Right renal pelvis (tissue), 4 donors: ENCODE data around the gene RASGRP1. TPM values are rescaled to one million over a fixed set of nuclear protein-coding genes. Genes with fewer than 3 reads are reported as not detected.
"Not testable (repeated sequence)": the region's sequence is repeated elsewhere in the genome, so short reads cannot be mapped to it uniquely, and the experiment has no call there.

Experiments used
- DNase-seq, 4 donors: peaks; one replicate each; pipeline ENCODE4 v3.0.0-alpha.2; 2013; ENCODE audit warnings: low read depth in 4 of 4, low spot score in 3 of 4, missing footprints in 1 of 4
- polyA plus RNA-seq, 4 donors: library from polyadenylated mRNA; unstranded; fragments of 120-200 nt; gene quantifications; one replicate each; pipeline ENCODE4 v1.2.1, GENCODE V29; 2013; ENCODE audit not compliant: insufficient read length in 4 of 4

The RASGRP1 gene
- polyA plus RNA-seq: 10 to 100 TPM; 11.0 to 15.5 (median 13.8) TPM

- DNase-seq: peak in 2 of 4 donors; percentile 48 to 50
Measured at GRCh38 chr15:38564557-38565286, at the start of gene RASGRP1. Gene RASGRP1 (minus strand): TSS chr15:38564814. CDS start chr15:38564628, 186 bp downstream.

GRCh38 chr15:38613085-38613484 is 48.5 kb upstream of the RASGRP1 start:
- no peak for DNase-seq

- DNase-seq: no peak
Measured at GRCh38 chr15:38612159-38612863, 47.7 kb upstream of the RASGRP1 start.

DNA sequence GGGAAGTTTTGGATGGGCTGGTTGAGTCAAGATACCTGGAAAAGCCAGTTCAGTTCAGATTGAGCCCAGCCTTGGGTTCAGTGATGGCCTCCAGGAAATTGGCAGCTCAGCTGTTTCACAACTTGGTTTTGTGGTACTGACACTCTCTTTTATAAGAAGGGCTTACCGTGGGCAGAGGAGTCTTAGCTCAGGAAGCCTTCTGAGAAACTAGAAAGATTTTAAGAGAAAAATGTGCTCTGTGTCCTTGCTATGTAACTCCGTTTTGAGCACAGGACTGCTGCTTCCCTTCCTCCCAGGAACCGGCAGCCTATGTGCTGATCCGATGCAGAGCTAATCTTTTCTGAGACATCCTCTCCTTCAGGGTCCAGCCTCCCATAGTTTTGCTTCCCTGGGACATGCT is 46.6 kb upstream of the RASGRP1 start:
- DNase-seq: no peak

DNA sequence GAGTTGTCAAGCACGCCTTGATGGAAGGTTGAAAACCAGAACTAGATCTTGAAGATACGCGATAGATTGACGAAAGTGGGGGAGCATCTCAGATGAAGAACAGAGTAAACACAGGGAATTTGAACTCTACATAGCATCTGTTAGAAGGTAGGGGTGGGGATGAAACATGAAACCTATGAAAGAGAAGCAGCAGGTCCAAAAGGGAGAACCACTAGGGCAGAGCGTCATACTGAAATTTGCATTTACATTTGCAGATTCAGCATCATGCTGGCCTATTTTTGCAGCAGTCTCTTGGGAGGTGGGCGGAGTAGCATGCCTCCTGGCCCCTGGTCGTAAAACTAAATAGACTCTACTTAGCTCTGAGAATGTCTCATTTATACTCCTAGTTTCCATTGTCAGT is 46.1 kb upstream of the RASGRP1 start:
- DNase-seq: no peak

GRCh38 chr15:38609097-38609738 is 44.6 kb upstream of the RASGRP1 start:
- DNase-seq: no peak

GRCh38 chr15:38608682-38609081 is 44.1 kb upstream of the RASGRP1 start:
- DNase-seq: no peak

DNA sequence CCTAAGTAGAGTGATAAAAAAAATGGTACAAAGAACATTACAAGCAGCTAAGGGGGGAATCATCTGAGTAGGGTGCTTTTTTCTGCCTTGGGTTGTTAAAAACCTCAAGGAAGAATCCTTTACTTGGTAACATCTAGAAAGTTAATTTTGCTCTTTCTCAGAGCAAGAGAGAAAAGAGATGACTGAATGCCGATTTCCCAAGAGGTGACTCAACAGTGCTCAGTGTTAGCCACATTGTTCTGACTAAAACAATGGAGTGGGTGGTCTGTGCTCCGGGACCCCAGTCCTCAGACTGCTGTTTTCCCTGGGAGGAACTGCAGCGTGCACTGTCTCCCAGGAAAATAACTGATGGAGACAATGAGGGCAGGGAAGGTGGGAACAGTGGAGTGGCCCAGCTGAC is 41.1 kb upstream of the RASGRP1 start:
- no peak for DNase-seq

DNA sequence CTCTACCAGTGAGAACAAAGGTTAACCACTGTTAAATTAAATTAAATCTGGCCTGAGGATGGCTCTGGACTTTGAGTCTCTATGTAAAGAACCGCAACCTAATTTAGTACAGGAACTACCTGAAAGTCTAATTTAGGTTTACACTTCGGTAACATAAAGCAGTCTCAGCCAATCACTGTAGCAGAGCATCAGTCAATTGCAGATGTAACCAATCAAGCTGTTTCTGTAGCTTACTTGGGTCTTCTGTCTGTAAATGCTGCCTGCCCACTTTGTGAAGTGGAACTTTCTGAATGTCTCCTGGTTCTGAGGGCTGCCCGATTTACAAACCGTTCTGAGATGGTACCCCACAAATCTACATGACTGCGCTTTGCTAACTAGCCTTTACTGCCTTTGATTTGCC is 39.1 kb upstream of the RASGRP1 start:
- no peak for DNase-seq

DNA sequence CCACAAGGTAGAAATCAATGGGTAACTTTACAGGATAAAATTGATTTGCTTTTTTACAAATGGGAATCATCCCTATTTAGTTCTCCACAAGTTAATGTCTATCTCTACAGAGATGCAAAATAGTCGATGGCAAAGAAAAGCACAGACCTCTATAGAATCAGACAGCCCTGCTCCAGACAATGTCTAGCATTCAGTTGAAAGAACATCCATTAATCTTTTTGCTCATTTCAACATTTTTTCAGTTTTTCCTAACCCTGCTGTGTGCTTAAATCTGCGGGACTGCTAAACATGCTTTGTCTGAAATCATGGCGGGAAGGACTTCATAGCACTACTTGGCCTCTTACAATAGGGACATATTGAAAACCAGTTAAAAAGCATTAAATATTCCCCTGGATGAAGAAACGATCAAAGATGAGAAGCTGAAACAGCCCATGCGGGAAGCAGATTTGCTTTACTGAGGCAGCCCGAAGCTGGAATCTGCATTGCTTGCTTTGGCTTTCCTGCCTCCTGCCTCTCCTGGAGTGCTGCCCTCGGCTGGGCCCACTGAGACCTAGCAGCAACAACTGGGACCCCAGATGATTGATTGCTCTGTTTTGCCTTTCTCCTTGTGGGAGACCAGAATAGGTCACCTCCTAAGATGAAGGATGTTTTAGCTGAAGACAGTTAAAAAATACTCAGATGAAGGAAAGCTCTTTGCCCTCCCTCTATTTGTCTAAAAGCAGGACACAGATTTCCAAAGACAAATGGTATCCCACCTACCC is 38.5 kb upstream of the RASGRP1 start:
- DNase-seq: no peak

GRCh38 chr15:38600236-38600635 is 35.6 kb upstream of the RASGRP1 start:
- no peak for DNase-seq

DNA sequence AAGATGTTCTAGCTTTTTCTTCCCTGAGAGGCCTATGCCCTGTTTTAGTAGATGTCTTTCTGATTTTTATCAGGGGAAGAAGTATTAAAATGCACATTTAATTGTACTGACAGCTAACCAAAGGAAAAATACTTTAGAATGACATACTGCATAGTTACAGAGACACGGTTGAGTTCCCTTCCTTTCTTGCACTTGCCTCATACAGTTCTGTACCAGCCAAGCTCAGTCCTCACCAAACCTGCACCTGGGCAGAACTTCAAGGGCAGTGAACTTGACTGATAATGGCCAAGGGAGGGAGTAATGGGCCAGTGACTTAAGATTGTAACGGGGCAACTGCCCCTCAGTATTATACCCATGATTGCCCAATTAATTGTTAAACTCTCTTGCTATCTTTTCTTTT is 34.1 kb upstream of the RASGRP1 start:
- DNase-seq: no peak

DNA sequence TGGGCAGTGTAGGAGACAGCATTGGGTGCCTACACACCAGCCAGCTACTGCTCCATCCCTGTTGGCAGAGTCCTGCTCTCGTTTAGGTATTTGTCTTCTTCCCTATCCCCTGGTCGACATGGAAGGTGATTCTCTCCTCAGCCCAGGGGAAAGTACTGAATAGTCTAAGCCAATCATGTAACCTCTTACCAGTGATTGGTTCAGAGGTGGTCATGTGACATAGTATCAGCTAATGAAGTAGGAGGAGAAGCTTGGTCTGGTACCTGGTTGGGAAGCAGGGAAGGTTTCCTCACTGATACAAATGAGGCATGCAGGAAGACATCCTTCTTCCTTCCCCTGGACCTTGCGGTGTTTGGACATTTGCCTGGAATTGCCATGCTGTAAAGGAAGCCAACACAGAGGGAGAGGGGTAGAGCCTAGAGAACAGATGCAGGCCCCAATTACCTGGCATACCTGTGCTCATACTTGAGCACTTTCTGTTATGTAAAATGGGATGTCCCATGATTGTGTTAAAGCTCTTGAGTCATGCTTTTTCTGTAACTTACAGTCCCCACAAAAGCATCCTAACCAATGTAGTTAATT is 32.7 kb upstream of the RASGRP1 start:
- DNase-seq: no peak

- no peak for DNase-seq
Measured at GRCh38 chr15:38593524-38593923, 28.9 kb upstream of the RASGRP1 start.

GRCh38 chr15:38589502-38589901 is 24.9 kb upstream of the RASGRP1 start:
- no peak for DNase-seq

- DNase-seq: no peak
Measured at GRCh38 chr15:38588672-38589071, 24.1 kb upstream of the RASGRP1 start.

- no peak for DNase-seq
Measured at GRCh38 chr15:38587214-38587613, 22.6 kb upstream of the RASGRP1 start.

DNA sequence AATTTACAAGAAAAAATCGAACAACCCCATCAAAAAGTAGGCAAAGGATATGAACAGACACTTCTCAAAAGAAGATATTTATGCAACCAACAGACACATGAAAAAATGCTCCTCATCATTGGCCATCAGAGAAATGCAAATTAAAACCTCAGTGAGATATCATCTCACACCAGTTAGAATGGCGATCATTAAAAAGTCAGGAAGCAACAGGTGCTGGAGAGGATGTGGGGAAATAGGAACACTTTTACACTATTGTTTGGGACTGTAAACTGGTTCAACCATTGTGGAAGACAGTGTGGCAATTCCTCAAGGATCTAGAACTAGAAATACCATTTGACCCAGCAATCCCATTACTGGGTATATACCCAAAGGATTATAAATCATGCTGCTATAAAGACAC is 21.4 kb upstream of the RASGRP1 start:
- DNase-seq: not testable (repeated sequence)

DNA sequence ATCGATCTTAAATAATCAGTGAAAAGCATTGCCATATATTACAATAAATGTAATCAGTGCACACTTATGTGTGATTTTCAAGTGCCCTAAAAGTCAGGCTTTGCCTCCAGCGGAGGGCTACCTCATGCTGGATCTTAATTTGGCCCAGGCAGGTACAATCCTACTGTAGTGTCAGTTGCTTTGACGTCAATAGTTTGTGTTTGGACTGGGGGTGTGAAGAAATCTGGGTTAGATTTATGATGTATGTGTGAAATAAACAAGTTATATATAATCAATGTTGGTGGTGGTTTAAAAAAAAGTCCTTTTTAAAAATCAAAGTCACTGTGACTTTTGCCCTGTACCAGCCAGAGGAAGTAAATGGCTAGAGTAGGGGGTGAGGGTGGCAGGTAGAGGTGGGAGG is 14.0 kb upstream of the RASGRP1 start:
- no peak for DNase-seq

DNA sequence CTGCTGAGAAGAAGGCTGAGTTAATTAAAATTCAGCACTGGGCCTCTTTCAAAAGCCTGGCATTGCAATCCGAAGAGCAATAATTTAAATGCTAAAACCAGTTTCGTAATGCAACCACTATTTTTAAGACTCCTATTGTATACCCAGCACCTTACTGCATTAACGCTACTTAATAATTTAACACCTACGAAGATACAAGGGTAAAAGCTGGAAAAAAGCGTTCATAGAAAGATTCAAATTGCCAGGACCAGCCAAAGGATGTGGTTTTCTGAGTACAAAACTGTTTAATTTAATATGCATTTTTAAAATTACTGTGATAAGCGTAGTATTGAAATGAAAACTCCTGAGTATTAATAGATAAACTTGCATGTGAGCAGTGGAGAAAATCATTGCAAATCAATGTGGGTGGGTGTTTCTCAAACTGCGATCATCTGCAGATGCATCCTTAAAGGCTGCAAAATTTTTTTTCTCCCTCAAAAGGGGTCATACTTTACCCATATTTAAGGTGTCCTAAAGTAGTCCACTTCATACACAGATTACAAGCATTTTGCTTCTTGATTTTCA is 12.9 kb upstream of the RASGRP1 start:
- no peak for DNase-seq
